Muscle layer of duodenum (tissue), 2 donors: ENCODE results near the gene SMTNL2.

Source experiments
- H3K27ac ChIP-seq: one replicate; pipeline ENCODE4 v1.7.0; 2013; ENCODE audit warnings: mild to moderate bottlenecking, low read length
- H3K27me3 ChIP-seq: one replicate; pipeline ENCODE4 v1.7.0; 2013; ENCODE audit warnings: low read depth, mild to moderate bottlenecking, control low read depth, low read length
- H3K36me3 ChIP-seq, 2 donors: one replicate each; pipeline ENCODE4 v1.7.0; 2013; ENCODE audit warnings: low read length in 2 of 2, control low read depth in 1 of 2, mild to moderate bottlenecking in 1 of 2; ENCODE audit not compliant: insufficient read depth in 2 of 2, control insufficient read depth in 1 of 2
- H3K4me1 ChIP-seq, 2 donors: one replicate each; pipeline ENCODE4 v1.7.0; 2013; ENCODE audit warnings: low read length in 2 of 2, mild to moderate bottlenecking in 2 of 2, control low read depth in 1 of 2, moderate library complexity in 1 of 2; ENCODE audit not compliant: insufficient read depth in 2 of 2, control insufficient read depth in 1 of 2
- H3K4me3 ChIP-seq, 2 donors: one replicate each; pipeline ENCODE4 v1.7.0; 2013; ENCODE audit warnings: low read length in 2 of 2, low read depth in 1 of 2, mild to moderate bottlenecking in 1 of 2
- H3K9me3 ChIP-seq, 2 donors: one replicate each; pipeline ENCODE4 v1.7.0; 2013; ENCODE audit warnings: low read length in 2 of 2, control low read depth in 1 of 2, mild to moderate bottlenecking in 1 of 2; ENCODE audit not compliant: control insufficient read depth in 1 of 2
- donor health status: healthy.

SMTNL2 gene

DNA sequence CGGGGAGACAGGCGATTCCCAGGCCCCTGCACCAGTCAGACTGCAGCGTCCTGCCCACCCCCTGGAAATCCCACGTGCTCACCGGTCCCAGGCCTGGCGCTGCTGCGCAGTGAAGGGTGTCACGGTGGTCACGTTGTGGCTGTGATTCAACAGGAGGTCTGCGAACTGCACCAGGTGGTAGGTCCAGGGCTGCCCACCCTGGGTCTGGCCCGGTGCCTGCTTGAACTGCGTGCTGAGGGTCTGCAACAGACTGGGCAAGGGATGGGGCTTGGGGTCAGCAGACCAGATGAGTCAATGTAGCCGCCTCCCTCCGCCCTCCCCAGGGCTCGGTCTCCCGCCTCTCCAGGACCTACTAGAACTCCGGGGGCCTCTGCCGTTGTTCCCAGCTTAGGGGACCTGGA, 36.3 kb upstream of the SMTNL2 start:
- Histone ChIP-seq H3K9me3 (no peaks in the 10 kb centered on the region), H3K36me3 (peaks cover 40 to 82% of the 10 kb centered on the region in 2 donors), H3K27ac (no peak overlapping the region), H3K4me3 (no peak overlapping the region), H3K4me1 (no peaks in the 10 kb centered on the region), H3K27me3 (no peaks in the 10 kb centered on the region)

DNA sequence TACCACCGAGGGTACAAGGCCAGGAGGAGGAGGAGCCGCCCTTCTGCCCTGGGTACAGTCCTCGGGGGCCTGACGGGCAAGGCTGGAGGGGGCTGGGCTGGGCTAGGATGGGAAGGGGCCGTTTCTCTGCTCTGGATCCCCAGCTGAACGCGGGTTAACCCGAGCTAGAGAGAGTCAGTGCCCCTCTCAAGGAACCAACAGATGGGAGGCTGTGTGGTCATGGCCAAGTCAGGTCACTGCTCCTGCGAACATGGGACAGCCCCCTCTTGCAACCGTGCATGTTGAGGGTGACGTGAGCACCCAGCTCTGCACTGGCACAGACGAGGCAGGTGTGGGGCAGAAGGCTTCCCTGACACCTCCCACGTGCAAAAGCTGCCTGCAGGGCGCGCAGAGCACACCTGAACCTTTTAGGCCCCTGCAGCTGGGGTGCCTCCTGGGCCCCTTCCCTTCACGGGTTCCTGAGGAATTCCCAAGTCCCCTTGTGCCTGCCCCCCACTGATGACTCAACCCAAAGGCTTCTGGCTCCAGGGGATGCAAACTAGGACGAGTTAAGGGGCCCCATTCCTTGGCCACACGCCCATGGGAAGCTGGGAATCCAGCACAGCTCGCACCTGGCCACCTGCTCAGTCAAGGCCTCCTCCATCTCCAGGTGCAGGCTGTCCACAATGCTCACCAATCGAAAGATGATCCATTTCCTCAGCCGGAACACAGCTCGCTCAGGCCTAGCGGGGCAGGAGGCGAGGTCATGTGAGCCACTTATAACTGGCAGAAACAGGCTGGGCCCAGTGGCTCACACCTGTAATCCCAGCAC, 35.4 kb upstream of the SMTNL2 start:
- peaks cover 3 to 4% of the 10 kb centered on the region in 2 donors for H3K4me1 ChIP-seq
- no peaks in the 10 kb centered on the region for H3K27me3 ChIP-seq
- H3K36me3 ChIP-seq, result peaks cover 48 to 82% of the 10 kb centered on the region in 2 donors
- no peak overlapping the region for H3K4me3 ChIP-seq
- no peaks in the 10 kb centered on the region for H3K9me3 ChIP-seq
- no peak overlapping the region for H3K27ac ChIP-seq

DNA sequence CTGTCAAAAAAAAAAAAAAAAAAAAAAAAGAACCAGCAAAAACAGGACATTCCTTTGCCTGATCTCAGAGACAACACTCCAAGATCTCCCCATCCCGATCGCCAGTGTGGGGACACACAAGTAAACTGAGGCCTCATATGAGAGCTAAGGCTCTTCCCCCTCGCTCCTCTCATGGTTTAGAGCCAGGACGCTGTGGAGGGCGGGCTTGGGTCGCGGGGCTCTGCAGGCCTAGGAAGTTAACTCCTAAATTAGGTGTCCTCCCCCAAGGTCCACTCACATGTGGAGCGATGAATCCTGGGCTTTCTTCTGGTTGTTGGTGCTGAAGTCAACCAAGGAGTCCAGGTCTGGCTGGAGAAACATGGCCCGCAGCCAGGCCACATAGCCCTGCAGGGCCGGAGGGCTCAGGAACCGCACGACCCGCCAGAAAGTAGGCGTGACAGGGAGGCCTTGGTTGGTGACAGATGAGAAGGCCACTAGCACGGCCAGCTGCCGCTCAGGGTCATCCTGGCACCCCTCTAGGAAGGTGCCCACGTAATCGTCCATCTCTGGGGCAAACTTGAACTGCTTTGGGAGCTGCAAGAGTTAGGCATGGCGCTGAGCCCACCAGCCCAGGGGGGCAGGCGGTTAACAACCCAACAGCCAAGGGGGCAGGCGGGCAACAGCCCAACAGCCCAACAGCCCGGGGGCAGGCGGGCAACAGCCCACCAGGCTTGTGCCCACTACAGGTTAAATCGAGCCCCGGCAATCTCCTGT, 34.4 kb upstream of the SMTNL2 start:
- Histone ChIP-seq H3K4me3 (no peak overlapping the region), H3K9me3 (no peaks in the 10 kb centered on the region), H3K27me3 (no peaks in the 10 kb centered on the region), H3K27ac (no peak overlapping the region), H3K36me3 (peaks cover 48 to 77% of the 10 kb centered on the region in 2 donors), H3K4me1 (peaks cover 9 to 14% of the 10 kb centered on the region in 2 donors)

DNA sequence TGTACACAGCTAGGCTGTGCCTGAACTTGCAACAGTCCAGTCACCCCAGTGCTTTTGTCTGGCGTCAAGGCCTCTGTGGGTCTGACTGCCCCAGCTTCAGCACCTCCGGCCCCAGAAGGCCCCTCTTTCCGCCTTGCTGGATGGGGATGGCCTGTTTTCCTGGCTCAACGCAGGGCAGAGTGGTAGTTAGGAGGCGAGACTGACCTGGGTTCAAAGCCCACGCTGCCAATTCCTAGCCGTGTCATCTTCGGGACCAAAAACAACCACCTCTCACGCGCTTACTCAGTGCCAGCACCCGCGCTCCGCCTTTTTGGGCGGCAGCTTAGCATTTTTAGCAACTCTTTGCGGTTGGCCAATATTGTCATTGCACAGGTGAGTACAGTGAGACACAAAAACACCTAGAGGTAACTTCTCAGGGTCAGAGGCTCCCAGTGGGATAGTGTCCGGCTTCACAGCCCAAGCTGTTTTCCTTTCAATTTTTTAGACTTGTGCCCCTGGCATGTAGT, 33.7 kb upstream of the SMTNL2 start:
- peaks cover 48 to 70% of the 10 kb centered on the region in 2 donors for H3K36me3 ChIP-seq
- no peaks in the 10 kb centered on the region for H3K27me3 ChIP-seq
- no peak overlapping the region for H3K4me3 ChIP-seq
- H3K9me3 ChIP-seq, result no peaks in the 10 kb centered on the region
- H3K27ac ChIP-seq, result no peak overlapping the region
- peaks cover 9 to 15% of the 10 kb centered on the region in 2 donors for H3K4me1 ChIP-seq

DNA sequence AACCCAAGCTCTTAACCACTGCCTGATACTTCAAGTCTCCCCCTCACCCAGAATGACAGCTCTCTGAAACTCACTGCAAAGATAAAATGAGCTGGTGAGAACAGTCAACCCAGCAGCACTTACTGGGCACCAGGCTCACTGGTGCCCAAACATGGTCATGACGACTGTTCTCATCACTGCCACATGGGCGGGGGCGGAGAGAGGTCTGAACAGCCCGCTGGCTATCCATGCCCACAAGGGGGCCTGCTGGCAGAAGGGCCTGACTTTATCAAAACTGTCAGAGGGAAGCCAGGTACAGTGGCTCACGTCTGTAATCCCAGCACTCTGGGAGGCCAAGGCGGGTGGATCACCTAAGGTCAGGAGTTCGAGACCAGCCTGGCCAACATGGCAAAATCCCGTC, 33.2 kb upstream of the SMTNL2 start:
- Histone ChIP-seq H3K4me1 (peaks cover 14 to 20% of the 10 kb centered on the region in 2 donors), H3K9me3 (no peaks in the 10 kb centered on the region), H3K27ac (no peak overlapping the region), H3K27me3 (no peaks in the 10 kb centered on the region), H3K4me3 (no peak overlapping the region), H3K36me3 (peaks cover 48 to 65% of the 10 kb centered on the region in 2 donors)

DNA sequence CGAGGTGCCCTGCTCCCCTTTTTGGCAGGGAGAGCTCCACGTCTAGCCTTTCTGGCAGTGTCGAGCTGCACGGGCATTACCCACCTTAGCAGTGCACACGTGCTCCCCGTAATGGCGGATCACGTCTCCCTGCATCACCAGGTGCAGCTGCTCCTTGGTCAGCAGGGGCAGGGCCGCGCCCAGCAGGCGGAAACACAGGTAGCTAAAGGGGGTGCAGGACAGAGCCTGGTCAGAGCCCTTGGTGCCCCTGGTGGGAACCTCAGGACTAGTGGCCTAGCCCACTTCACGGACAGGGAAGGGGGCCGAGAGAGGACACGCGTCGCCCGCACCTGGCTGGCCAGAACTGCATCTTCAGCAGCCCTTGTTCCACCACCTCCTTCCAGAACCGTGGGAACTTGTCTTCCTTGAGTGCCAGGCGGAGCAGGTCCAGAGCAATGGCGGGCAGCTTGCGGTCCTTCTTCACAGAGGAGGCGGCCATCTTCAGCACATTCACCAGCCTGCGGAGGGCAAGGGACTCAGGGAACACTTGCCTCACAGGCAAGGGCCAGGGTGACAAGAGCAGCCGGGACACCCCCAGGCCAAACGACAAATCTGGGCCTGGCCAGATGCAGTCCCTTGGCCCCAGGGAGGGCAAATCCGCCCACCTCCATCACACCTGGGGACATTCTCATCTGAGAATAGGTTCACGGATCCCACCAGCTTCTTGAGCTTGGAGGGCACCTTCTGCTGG, 32.4 kb upstream of the SMTNL2 start:
- Histone ChIP-seq H3K9me3 (no peaks in the 10 kb centered on the region), H3K4me1 (peaks cover 14 to 22% of the 10 kb centered on the region in 2 donors), H3K27me3 (no peaks in the 10 kb centered on the region), H3K4me3 (no peak overlapping the region), H3K27ac (no peak overlapping the region), H3K36me3 (peaks cover 48 to 57% of the 10 kb centered on the region in 2 donors)

DNA sequence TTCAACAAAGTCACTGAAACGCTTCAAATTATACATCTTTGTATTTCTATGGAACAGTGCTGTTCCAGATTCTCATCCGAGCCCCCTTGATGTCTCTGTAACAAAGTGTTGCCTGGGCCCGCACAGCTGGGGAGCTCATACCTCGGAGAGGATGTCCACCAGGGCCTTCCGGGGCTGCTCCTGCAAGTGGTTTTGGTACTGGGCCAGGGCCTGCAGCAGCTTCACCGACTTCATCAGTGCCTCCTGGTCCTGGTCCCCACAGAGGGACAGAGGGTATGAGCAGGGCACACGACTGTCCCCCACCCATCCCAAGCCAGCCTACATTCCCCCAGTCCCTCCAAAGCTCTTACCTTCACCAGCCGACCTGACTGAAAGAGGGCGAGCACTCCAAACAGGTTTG, 30.7 kb upstream of the SMTNL2 start:
- peaks cover 14 to 22% of the 10 kb centered on the region in 2 donors for H3K4me1 ChIP-seq
- no peaks in the 10 kb centered on the region for H3K27me3 ChIP-seq
- peak overlapping the region; percentile 87 to 97 for H3K4me3 ChIP-seq
- no peaks in the 10 kb centered on the region for H3K9me3 ChIP-seq
- H3K27ac ChIP-seq, result no peak overlapping the region
- peaks cover 34 to 40% of the 10 kb centered on the region in 2 donors for H3K36me3 ChIP-seq

DNA sequence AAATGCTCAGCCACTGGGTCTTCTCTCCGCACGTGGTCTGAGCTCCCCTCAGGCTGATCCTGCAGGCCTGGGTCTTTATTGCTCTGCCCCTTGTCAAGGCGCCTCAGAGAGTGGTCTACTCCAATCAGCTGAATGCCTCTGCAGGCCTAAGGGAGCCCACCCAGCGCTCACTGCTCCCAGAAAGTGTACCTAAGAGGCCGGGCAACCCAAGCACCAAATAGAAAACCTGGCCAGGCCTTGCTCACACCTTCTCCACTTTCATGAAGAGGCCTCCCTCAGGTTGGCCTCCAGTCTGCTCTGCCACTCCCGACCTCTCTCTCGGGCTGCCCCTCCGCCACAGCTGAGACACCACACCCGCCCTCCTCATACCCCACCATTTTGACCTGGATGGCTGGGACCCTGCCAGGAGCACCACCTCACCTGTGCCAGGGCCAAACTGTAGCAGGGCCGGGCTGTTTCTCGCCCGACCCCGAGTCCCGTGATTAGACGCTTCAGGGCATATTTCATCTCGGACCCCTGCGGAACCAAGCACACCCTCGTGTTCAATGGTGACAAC, 29.8 kb upstream of the SMTNL2 start:
- H3K36me3 ChIP-seq, result peaks cover 27 to 32% of the 10 kb centered on the region in 2 donors
- H3K9me3 ChIP-seq, result no peaks in the 10 kb centered on the region
- no peaks in the 10 kb centered on the region for H3K27me3 ChIP-seq
- H3K4me1 ChIP-seq, result peaks cover 14 to 22% of the 10 kb centered on the region in 2 donors
- peak overlapping the region; percentile 87 to 97 for H3K4me3 ChIP-seq
- peak overlapping the region; percentile 39 for H3K27ac ChIP-seq

DNA sequence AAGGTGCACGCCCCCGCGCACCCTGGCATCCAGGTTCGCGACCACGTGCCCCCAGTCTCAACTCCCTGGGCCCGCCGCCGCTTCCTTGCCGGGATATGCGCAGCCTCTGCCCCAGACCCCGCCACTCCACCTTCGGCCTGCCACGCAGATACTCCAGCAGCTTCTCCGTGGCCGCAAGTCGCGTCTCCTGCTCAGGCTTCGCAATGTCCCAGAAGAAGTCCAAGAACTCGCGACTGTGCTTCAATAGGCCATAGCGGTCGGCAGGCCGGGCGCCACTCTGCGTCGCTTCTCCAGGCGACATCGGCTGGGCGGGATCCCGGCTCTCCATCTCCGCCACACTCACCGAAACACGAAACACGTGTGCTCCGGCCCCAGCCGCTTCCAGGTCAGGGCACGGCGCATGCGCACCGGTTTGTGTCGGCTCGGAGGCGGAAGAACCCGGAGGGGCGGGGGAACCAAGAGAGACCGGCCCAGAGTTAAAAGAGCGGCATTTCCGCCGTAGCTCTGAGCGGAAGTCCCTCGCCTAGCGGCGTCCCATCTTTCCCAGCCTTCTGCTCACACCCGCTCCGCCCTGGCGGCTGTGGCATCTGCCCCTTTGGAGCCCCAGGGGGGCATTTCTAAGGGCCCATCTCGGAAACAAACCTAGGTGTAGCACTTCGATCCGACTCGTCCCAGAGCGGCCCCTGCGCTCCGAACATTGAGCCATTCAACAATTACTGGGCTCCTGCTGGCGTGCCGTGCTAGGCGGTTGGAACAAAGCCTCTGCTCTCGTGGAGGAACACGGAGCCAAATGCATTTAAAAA, 29.1 kb upstream of the SMTNL2 start, which contains the start of gene MYBBP1A:
Gene MYBBP1A (minus strand): TSS at position 388 of the 803 bp plus-strand sequence. CDS start 60 bp downstream, at position 328.
- no peaks in the 10 kb centered on the region for H3K27me3 ChIP-seq
- H3K27ac ChIP-seq, result peak within 1 kb of the TSS; percentile 88
- H3K4me3 ChIP-seq, result peak within 1 kb of the TSS; percentile 87 to 97
- peaks cover 26% of the 10 kb centered on the region in 2 donors for H3K36me3 ChIP-seq
- H3K9me3 ChIP-seq, result no peaks in the 10 kb centered on the region
- peaks cover 14 to 22% of the 10 kb centered on the region in 2 donors for H3K4me1 ChIP-seq
